Rectal smooth muscle tissue (tissue), 1 donor: ENCODE results near the gene ZIC1.

ENCODE experiments used
- H3K27ac ChIP-seq: one replicate; pipeline ENCODE4 v1.7.0; 2013; ENCODE audit warnings: low read depth, low read length, inconsistent platforms
- H3K27me3 ChIP-seq: one replicate; pipeline ENCODE4 v1.7.0; 2013; ENCODE audit warnings: low read length; ENCODE audit not compliant: control insufficient read depth, insufficient read depth
- H3K36me3 ChIP-seq: one replicate; pipeline ENCODE4 v1.7.0; 2013; ENCODE audit warnings: low read length; ENCODE audit not compliant: control insufficient read depth, insufficient read depth
- H3K4me1 ChIP-seq: one replicate; pipeline ENCODE4 v1.7.0; 2013; ENCODE audit warnings: low read length; ENCODE audit not compliant: control insufficient read depth, insufficient read depth
- H3K4me3 ChIP-seq: one replicate; pipeline ENCODE4 v1.7.0; 2013; ENCODE audit warnings: low read length
- H3K9ac ChIP-seq: one replicate; pipeline ENCODE4 v1.7.0; 2013; ENCODE audit warnings: low read length

ZIC1 gene

GRCh38 chr3:147425388-147425850 is 16.3 kb downstream of the ZIC1 start:
- H3K36me3 ChIP-seq, result no peaks in the 10 kb centered on the region
- H3K27me3 ChIP-seq, result peaks cover 32% of the 10 kb centered on the region
- no peaks in the 10 kb centered on the region for H3K4me1 ChIP-seq
- no peak overlapping the region for H3K4me3 ChIP-seq
- no peak overlapping the region for H3K27ac ChIP-seq
- no peak overlapping the region for H3K9ac ChIP-seq

- peaks cover 18% of the 10 kb centered on the region for H3K27me3 ChIP-seq
- H3K4me1 ChIP-seq, result no peaks in the 10 kb centered on the region
- H3K27ac ChIP-seq, result no peak overlapping the region
- no peak overlapping the region for H3K4me3 ChIP-seq
- H3K36me3 ChIP-seq, result no peaks in the 10 kb centered on the region
- no peak overlapping the region for H3K9ac ChIP-seq
Observed at GRCh38 chr3:147426931-147427330, 17.8 kb downstream of the ZIC1 start.

- Histone ChIP-seq H3K4me1 (no peaks in the 10 kb centered on the region), H3K9ac (no peak overlapping the region), H3K27me3 (peaks cover 18% of the 10 kb centered on the region), H3K27ac (no peak overlapping the region), H3K4me3 (no peak overlapping the region), H3K36me3 (no peaks in the 10 kb centered on the region)
Observed at GRCh38 chr3:147427746-147428145, 18.6 kb downstream of the ZIC1 start.

- Histone ChIP-seq H3K27me3 (peaks cover 12% of the 10 kb centered on the region), H3K4me3 (no peak overlapping the region), H3K27ac (no peak overlapping the region), H3K4me1 (no peaks in the 10 kb centered on the region), H3K36me3 (no peaks in the 10 kb centered on the region), H3K9ac (no peak overlapping the region)
Observed at GRCh38 chr3:147428326-147428725, 19.2 kb downstream of the ZIC1 start.

- Histone ChIP-seq H3K36me3 (no peaks in the 10 kb centered on the region), H3K27me3 (peaks cover 8% of the 10 kb centered on the region), H3K9ac (no peak overlapping the region), H3K4me1 (no peaks in the 10 kb centered on the region), H3K4me3 (no peak overlapping the region), H3K27ac (no peak overlapping the region)
Observed at GRCh38 chr3:147428754-147429153, 19.6 kb downstream of the ZIC1 start.

- no peak overlapping the region for H3K4me3 ChIP-seq
- H3K9ac ChIP-seq, result no peak overlapping the region
- no peaks in the 10 kb centered on the region for H3K27me3 ChIP-seq
- H3K36me3 ChIP-seq, result no peaks in the 10 kb centered on the region
- H3K27ac ChIP-seq, result no peak overlapping the region
- no peaks in the 10 kb centered on the region for H3K4me1 ChIP-seq
Observed at GRCh38 chr3:147431751-147432150, 22.6 kb downstream of the ZIC1 start.

GRCh38 chr3:147447224-147447623 is 38.1 kb downstream of the ZIC1 start:
- no peaks in the 10 kb centered on the region for H3K27me3 ChIP-seq
- H3K27ac ChIP-seq, result no peak overlapping the region
- no peaks in the 10 kb centered on the region for H3K36me3 ChIP-seq
- H3K4me3 ChIP-seq, result no peak overlapping the region
- no peak overlapping the region for H3K9ac ChIP-seq
- no peaks in the 10 kb centered on the region for H3K4me1 ChIP-seq

GRCh38 chr3:147449669-147450068 is 40.5 kb downstream of the ZIC1 start:
- no peak overlapping the region for H3K27ac ChIP-seq
- H3K4me1 ChIP-seq, result no peaks in the 10 kb centered on the region

GRCh38 chr3:147458995-147459704 is 50.0 kb downstream of the ZIC1 start:
- Histone ChIP-seq H3K36me3 (no peaks in the 10 kb centered on the region), H3K27me3 (no peaks in the 10 kb centered on the region), H3K4me3 (no peak overlapping the region), H3K27ac (no peak overlapping the region), H3K4me1 (no peaks in the 10 kb centered on the region), H3K9ac (no peak overlapping the region)

More at GRCh38 chr3:147449669-147450068, 40.5 kb downstream of the ZIC1 start:
- Histone ChIP-seq H3K27me3 (no peaks in the 10 kb centered on the region), H3K36me3 (no peaks in the 10 kb centered on the region), H3K4me3 (no peak overlapping the region), H3K9ac (no peak overlapping the region)

GRCh38 chr3:147462856-147463255 is 53.7 kb downstream of the ZIC1 start:
- Histone ChIP-seq H3K27me3 (no peaks in the 10 kb centered on the region), H3K36me3 (no peaks in the 10 kb centered on the region), H3K4me1 (no peaks in the 10 kb centered on the region), H3K9ac (no peak overlapping the region), H3K27ac (no peak overlapping the region), H3K4me3 (no peak overlapping the region)
